Mesodermal cell (in vitro differentiated cells): Measurements from ENCODE around the gene CADM2.
"Not testable (repeated sequence)": the region's sequence is repeated elsewhere in the genome, so short reads cannot be mapped to it uniquely, and the experiment has no call there.

Experiments
- H3K27ac ChIP-seq: 2 replicates; pipeline ENCODE4 v1.7.0; 2013; ENCODE audit warnings: mild to moderate bottlenecking, low read depth, low read length, moderate library complexity; ENCODE audit not compliant: severe bottlenecking
- H3K36me3 ChIP-seq: 2 replicates; pipeline ENCODE4 v1.7.1; 2013; ENCODE audit warnings: mild to moderate bottlenecking, low read length, moderate library complexity; ENCODE audit not compliant: control insufficient read depth, insufficient read depth
- H3K4me1 ChIP-seq: one replicate; pipeline ENCODE4 v1.7.1; 2013; ENCODE audit warnings: mild to moderate bottlenecking, low read length; ENCODE audit not compliant: insufficient read depth, control insufficient read depth, poor library complexity, severe bottlenecking
- H3K4me3 ChIP-seq: 2 replicates; pipeline ENCODE4 v1.7.0; 2013; ENCODE audit warnings: low read length, control low read depth, mild to moderate bottlenecking; ENCODE audit not compliant: insufficient read depth, poor library complexity, severe bottlenecking; ENCODE audit errors: extremely low read depth
- H3K9me3 ChIP-seq: 2 replicates; pipeline ENCODE4 v1.7.1; 2013; ENCODE audit warnings: mild to moderate bottlenecking, low read length, moderate library complexity; ENCODE audit not compliant: control insufficient read depth
- WGBS, 2 experiments: methylation state at CpG; one replicate each; pipeline ENCODE4 v1.1.5; 2013; ENCODE audit warnings: missing lambda C conversion rate in 2 of 2; ENCODE audit not compliant: insufficient coverage in 2 of 2; 5-methylcytosine and 5-hydroxymethylcytosine counted together

CADM2 gene

GRCh38 chr3:85075663-85076062 lies 116.9 kb downstream of the CADM2 start:
- Histone ChIP-seq H3K4me3 (no peak overlapping the region), H3K27ac (no peak overlapping the region), H3K36me3 (no peaks in the 10 kb centered on the region), H3K9me3 (no peaks in the 10 kb centered on the region), H3K4me1 (no peaks in the 10 kb centered on the region)
- WGBS, 2 experiments, result 100% methylated on average over 1 of the region's 2 CpGs; no CpG with 5 or more reads in 1 of the 2 experiments

GRCh38 chr3:85077018-85077417 lies 118.2 kb downstream of the CADM2 start:
- Histone ChIP-seq H3K27ac (no peak overlapping the region), H3K9me3 (no peaks in the 10 kb centered on the region), H3K4me3 (no peak overlapping the region), H3K36me3 (no peaks in the 10 kb centered on the region), H3K4me1 (no peaks in the 10 kb centered on the region)
- no CpG with 5 or more reads among the region's 1 CpG for WGBS, 2 experiments

GRCh38 chr3:85081191-85081906 lies 122.6 kb downstream of the CADM2 start:
- Histone ChIP-seq H3K9me3 (no peaks in the 10 kb centered on the region), H3K27ac (no peak overlapping the region), H3K4me3 (no peak overlapping the region), H3K4me1 (no peaks in the 10 kb centered on the region), H3K36me3 (no peaks in the 10 kb centered on the region)
- 80% methylated on average over 1 of the region's 8 CpGs; no CpG with 5 or more reads in 1 of the 2 experiments for WGBS, 2 experiments

- Histone ChIP-seq H3K4me1 (no peaks in the 10 kb centered on the region), H3K27ac (no peak overlapping the region), H3K36me3 (no peaks in the 10 kb centered on the region), H3K9me3 (no peaks in the 10 kb centered on the region), H3K4me3 (no peak overlapping the region)
- WGBS, 2 experiments, result 96 to 97% methylated on average over 3 of the region's 6 CpGs
Measured at GRCh38 chr3:85090495-85090894, 131.7 kb downstream of the CADM2 start.

- Histone ChIP-seq H3K9me3 (no peaks in the 10 kb centered on the region), H3K27ac (no peak overlapping the region), H3K36me3 (no peaks in the 10 kb centered on the region), H3K4me3 (no peak overlapping the region), H3K4me1 (no peaks in the 10 kb centered on the region)
- no CpG with 5 or more reads among the region's 2 CpGs for whole genome bisulfite sequencing, 2 experiments
Measured at GRCh38 chr3:85100316-85100715, 141.5 kb downstream of the CADM2 start.

GRCh38 chr3:85102781-85103180 lies 144.0 kb downstream of the CADM2 start:
- no peaks in the 10 kb centered on the region for H3K9me3 ChIP-seq
- no CpG with 5 or more reads among the region's 1 CpG for WGBS, 2 experiments
- H3K36me3 ChIP-seq, result no peaks in the 10 kb centered on the region
- H3K4me1 ChIP-seq, result no peaks in the 10 kb centered on the region
- H3K4me3 ChIP-seq, result no peak overlapping the region
- no peak overlapping the region for H3K27ac ChIP-seq

GRCh38 chr3:85110393-85110792 lies 151.6 kb downstream of the CADM2 start:
- H3K27ac ChIP-seq, result no peak overlapping the region
- no CpG with 5 or more reads among the region's 2 CpGs for WGBS, 2 experiments
- H3K4me1 ChIP-seq, result no peaks in the 10 kb centered on the region
- no peaks in the 10 kb centered on the region for H3K9me3 ChIP-seq
- no peak overlapping the region for H3K4me3 ChIP-seq
- no peaks in the 10 kb centered on the region for H3K36me3 ChIP-seq

GRCh38 chr3:85120879-85121278 lies 162.1 kb downstream of the CADM2 start:
- Histone ChIP-seq H3K36me3 (no peaks in the 10 kb centered on the region), H3K4me1 (no peaks in the 10 kb centered on the region), H3K4me3 (no peak overlapping the region), H3K27ac (no peak overlapping the region), H3K9me3 (no peaks in the 10 kb centered on the region)
- 85 to 94% methylated on average over 2 of the region's 2 CpGs for WGBS, 2 experiments

- WGBS, 2 experiments, result 93 to 94% methylated on average over 13 of the region's 13 CpGs
- not testable (repeated sequence) for H3K36me3 ChIP-seq, H3K4me1 ChIP-seq, H3K4me3 ChIP-seq, H3K27ac ChIP-seq, H3K9me3 ChIP-seq
Measured at GRCh38 chr3:85132864-85133263, 174.1 kb downstream of the CADM2 start.

GRCh38 chr3:85133691-85134420 lies 175.1 kb downstream of the CADM2 start:
- not testable (repeated sequence) for H3K36me3 ChIP-seq, H3K4me1 ChIP-seq, H3K27ac ChIP-seq, H3K9me3 ChIP-seq, H3K4me3 ChIP-seq
- 91 to 97% methylated on average over 4 to 18 of the region's 57 CpGs for WGBS, 2 experiments

- H3K27ac ChIP-seq, result no peak overlapping the region
- no peak overlapping the region for H3K4me3 ChIP-seq
- no peaks in the 10 kb centered on the region for H3K4me1 ChIP-seq
- no peaks in the 10 kb centered on the region for H3K36me3 ChIP-seq
- 100% methylated on average over 1 of the region's 3 CpGs; no CpG with 5 or more reads in 1 of the 2 experiments for WGBS, 2 experiments
- no peaks in the 10 kb centered on the region for H3K9me3 ChIP-seq
Measured at GRCh38 chr3:85142626-85143025, 183.8 kb downstream of the CADM2 start.
